Esophagus muscularis mucosa (tissue), 3 donors: ENCODE data around the gene LHB.
"Not testable (repeated sequence)": the region's sequence is repeated elsewhere in the genome, so short reads cannot be mapped to it uniquely, and the experiment has no call there.

ENCODE experiments used
- POLR2A ChIP-seq: fragments of 450-650 bp; IDR thresholded peaks from one replicate; pipeline ENCODE4 v1.6.1; 2017; ENCODE audit warnings: antibody characterized with exemption, moderate library complexity, mild to moderate bottlenecking, low read depth
- POLR2AphosphoS5 ChIP-seq, 2 donors: sonication (generic); formaldehyde crosslinking; IDR thresholded peaks; one replicate each; pipeline ENCODE4 v1.6.1; 2017; ENCODE audit warnings: antibody characterized with exemption in 2 of 2
- TF ChIP-seq, protein P1 (sequence below), 3 experiments: fragments of 200-600 bp in 2 of 3; fragments of 450-650 bp in 1 of 3; sonication (generic) in 2 of 3; IDR thresholded peaks; one replicate each; pipeline ENCODE4 v1.5.1; 2017 to 2019; ENCODE audit warnings: antibody characterized with exemption in 3 of 3, mild to moderate bottlenecking in 2 of 3, moderate library complexity in 1 of 3

DNA sequence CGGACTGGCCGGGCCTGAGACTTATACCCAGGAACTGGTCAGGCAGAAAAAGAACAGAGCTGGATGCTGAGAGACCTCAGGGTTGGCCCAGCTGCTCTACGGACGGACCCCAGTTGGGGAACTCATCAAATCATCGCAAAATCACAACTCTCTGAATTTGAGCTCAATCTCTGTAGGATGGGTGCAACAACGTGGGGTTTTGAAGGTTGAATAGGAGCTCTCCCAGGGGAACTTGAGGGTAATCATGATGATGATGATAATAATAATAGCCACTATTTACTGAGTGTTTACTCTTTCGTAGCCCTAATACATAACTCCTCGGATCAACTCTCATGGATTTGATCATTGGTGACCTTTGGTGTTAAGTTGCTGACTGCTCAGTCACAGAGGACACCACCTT is 13.4 kb upstream of the LHB start:
- TF ChIP-seq, protein P1, sequence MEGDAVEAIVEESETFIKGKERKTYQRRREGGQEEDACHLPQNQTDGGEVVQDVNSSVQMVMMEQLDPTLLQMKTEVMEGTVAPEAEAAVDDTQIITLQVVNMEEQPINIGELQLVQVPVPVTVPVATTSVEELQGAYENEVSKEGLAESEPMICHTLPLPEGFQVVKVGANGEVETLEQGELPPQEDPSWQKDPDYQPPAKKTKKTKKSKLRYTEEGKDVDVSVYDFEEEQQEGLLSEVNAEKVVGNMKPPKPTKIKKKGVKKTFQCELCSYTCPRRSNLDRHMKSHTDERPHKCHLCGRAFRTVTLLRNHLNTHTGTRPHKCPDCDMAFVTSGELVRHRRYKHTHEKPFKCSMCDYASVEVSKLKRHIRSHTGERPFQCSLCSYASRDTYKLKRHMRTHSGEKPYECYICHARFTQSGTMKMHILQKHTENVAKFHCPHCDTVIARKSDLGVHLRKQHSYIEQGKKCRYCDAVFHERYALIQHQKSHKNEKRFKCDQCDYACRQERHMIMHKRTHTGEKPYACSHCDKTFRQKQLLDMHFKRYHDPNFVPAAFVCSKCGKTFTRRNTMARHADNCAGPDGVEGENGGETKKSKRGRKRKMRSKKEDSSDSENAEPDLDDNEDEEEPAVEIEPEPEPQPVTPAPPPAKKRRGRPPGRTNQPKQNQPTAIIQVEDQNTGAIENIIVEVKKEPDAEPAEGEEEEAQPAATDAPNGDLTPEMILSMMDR (IDR thresholded peaks at IDR 0.05): not testable (repeated sequence)
- not testable (repeated sequence) for TF ChIP-seq POLR2A; POLR2AphosphoS5 (IDR thresholded peaks at IDR 0.05)
